Tibial nerve (tissue), 4 donors: Measurements from ENCODE around the gene ABHD16B.

Experiments used
- CTCF ChIP-seq, 5 experiments: fragments of 200-600 bp in 3 of 5; fragments of 450-650 bp in 2 of 5; sonication (generic) in 3 of 5; IDR thresholded peaks; one replicate each; pipeline ENCODE4 v1.5.1; 2016 to 2019; ENCODE audit warnings: antibody characterized with exemption in 5 of 5, mild to moderate bottlenecking in 3 of 5, moderate library complexity in 2 of 5
- EP300 ChIP-seq, 2 donors: sonication (generic); formaldehyde crosslinking; IDR thresholded peaks; one replicate each; pipeline ENCODE4 v1.6.1; 2017; ENCODE audit warnings: antibody characterized with exemption in 2 of 2, mild to moderate bottlenecking in 1 of 2
- POLR2A ChIP-seq, 2 donors: fragments of 450-650 bp; IDR thresholded peaks; one replicate each; pipeline ENCODE4 v1.6.1; 2017; ENCODE audit warnings: antibody characterized with exemption in 2 of 2, mild to moderate bottlenecking in 2 of 2, moderate library complexity in 2 of 2

DNA sequence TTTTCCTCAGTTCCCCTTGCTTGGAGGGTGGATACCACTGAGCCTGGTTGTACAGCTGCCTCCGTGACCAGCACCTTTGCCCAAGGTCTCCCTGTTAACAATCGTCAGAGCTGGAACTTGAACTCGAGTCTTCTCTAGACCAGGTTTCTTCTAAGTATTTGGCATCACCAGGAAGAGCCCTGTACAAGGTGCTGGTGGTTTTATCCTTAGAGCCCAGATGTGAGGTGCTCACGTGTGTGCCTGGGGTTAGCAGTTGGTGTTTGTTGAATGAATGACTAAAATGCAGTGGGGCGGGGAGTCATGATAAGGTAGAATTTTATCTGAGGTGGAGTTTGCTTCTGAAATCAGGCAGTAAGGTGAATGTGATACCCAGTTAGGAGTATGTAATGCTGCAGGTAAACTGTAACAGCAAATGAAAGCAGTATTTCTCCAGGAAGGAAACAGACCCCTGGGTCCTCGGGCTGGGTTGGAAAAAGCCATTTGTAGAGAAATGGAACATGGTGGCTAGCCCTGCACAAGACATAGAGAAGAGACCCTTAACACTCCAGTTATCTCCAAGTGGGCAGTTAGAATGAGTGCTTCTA is 36.8 kb downstream of the ABHD16B start:
- TF ChIP-seq POLR2A (IDR thresholded peaks at IDR 0.05), result no peak
- TF ChIP-seq CTCF (IDR thresholded peaks at IDR 0.05), result no peak
- TF ChIP-seq EP300 (IDR thresholded peaks at IDR 0.05), result no peak
